Neural crest cell (in vitro differentiated cells): ENCODE data around the gene LIPT1. TPM values are rescaled to one million over a fixed set of nuclear protein-coding genes. Genes with fewer than 3 reads are reported as not detected.
"Not testable (repeated sequence)": the region's sequence is repeated elsewhere in the genome, so short reads cannot be mapped to it uniquely, and the experiment has no call there.

Experiments used
- DNase-seq: peaks from one replicate; pipeline ENCODE4 v3.0.0; 2021; ENCODE audit warnings: low read depth, mixed read lengths, low spot score
- H3K27ac Mint-ChIP-seq: one replicate; pipeline ENCODE4 v1.8.0; 2021; ENCODE audit warnings: mild to moderate bottlenecking, mixed read lengths; ENCODE audit not compliant: unreplicated experiment
- H3K27me3 Mint-ChIP-seq: 2 replicates; pipeline ENCODE4 v1.8.0; 2021; ENCODE audit warnings: low read depth, mild to moderate bottlenecking, mixed read lengths
- H3K36me3 Mint-ChIP-seq: 2 replicates; pipeline ENCODE4 v1.8.0; 2021; ENCODE audit warnings: low read depth, mild to moderate bottlenecking, mixed read lengths
- H3K4me1 Mint-ChIP-seq: 2 replicates; pipeline ENCODE4 v1.8.0; 2021; ENCODE audit warnings: mixed read lengths
- H3K4me3 Mint-ChIP-seq: one replicate; pipeline ENCODE4 v1.8.0; 2021; ENCODE audit warnings: mild to moderate bottlenecking, mixed read lengths
- H3K9me3 Mint-ChIP-seq: 2 replicates; pipeline ENCODE4 v1.8.0; 2021; ENCODE audit warnings: mixed read lengths
- CTCF ChIP-seq: fragments of 200-600 bp; sonication (generic); conservative IDR thresholded peaks from 2 replicates; pipeline ENCODE4 v1.5.0; 2021; ENCODE audit warnings: antibody characterized with exemption, mild to moderate bottlenecking
- total RNA-seq: library from RNA; stranded (reverse); gene quantifications from 2 replicates; pipeline ENCODE4 v1.2.1, GENCODE V29; 2021

LIPT1 gene
- total RNA-seq, 1 donor from 2014 or later = 6.8 TPM

DNA sequence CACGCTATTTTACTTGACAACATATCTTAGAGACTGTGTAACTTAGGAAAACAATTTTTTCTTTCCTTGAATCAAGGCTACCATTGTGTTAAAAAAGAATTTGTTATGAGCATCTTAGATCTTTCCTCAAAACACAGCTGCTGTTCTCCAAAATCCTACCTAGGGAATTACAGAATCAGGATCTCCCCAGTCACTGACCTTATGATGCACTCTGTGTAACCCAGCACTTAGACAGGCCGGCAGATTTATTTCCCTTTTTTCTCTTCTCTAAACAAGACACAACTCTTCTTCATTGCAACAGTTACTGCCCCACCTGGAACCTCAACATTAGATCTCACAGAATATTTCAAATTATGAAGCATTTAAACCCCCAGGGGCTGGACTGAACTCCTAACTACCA lies 26.8 kb upstream of the LIPT1 start:
- Mint-ChIP-seq H3K27ac (no peak overlapping the region), H3K4me3 (no peak overlapping the region), H3K4me1 (peaks cover 4% of the 10 kb centered on the region), H3K36me3 (peaks cover 46% of the 10 kb centered on the region), H3K9me3 (peaks cover 31% of the 10 kb centered on the region), H3K27me3 (no peaks in the 10 kb centered on the region)
- DNase-seq = no peak
- no peak for TF ChIP-seq CTCF

DNA sequence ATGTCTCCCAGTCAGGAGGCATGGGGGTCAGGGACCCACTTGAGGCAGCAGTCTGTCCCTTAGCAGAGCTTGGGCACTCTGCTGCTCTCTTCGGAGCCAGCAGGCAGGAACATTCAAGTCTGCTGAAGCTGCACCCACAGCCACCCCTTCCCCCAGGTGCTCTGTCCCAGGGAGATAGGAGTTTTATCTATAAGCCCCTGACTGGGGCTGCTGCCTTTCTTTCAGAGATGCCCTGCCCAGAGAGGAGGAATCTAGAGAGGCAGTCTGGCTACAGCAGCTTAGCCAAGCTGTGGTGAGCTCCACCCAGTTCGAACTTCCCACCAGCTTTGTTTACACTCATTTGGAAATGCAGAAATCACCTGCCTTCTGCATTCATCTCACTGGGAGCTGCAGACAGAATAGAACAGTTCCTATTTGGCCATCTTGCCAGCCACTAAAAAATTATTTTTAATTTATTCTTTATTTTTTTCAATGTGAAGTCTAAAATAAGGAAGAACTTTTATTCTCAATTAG lies 19.7 kb upstream of the LIPT1 start:
- not testable (repeated sequence) for H3K27me3 Mint-ChIP-seq, H3K4me3 Mint-ChIP-seq, H3K4me1 Mint-ChIP-seq, DNase-seq, H3K27ac Mint-ChIP-seq
- peaks cover 25% of the 10 kb centered on the region for H3K9me3 Mint-ChIP-seq
- H3K36me3 Mint-ChIP-seq = peaks cover 36% of the 10 kb centered on the region

GRCh38 chr2:99139003-99139402 lies 15.8 kb upstream of the LIPT1 start:
- H3K4me3 Mint-ChIP-seq = peak overlapping the region; percentile 39
- H3K4me1 Mint-ChIP-seq = peaks cover 18% of the 10 kb centered on the region
- no peak overlapping the region for H3K27ac Mint-ChIP-seq
- peaks cover 23% of the 10 kb centered on the region for H3K27me3 Mint-ChIP-seq
- H3K36me3 Mint-ChIP-seq = peaks cover 14% of the 10 kb centered on the region
- H3K9me3 Mint-ChIP-seq = peaks cover 3% of the 10 kb centered on the region
- DNase-seq = no peak
- TF ChIP-seq CTCF = no peak

- no peaks in the 10 kb centered on the region for H3K9me3 Mint-ChIP-seq
Measured at GRCh38 chr2:99140056-99140859, 14.5 kb upstream of the LIPT1 start.

DNA sequence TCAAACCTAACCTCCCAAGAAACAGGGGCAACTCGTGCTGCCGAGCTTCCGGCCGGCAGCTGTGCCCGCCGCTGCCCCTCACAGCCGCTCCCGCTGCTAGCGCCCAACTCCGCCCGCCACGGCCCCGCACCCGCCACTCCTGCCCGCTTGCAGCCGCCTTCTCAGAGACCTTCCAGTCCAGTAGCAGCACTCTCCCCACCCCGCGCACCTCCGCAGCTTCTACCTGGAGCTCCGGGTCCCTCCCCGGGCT lies 14.0 kb upstream of the LIPT1 start:
- peaks cover 23% of the 10 kb centered on the region for H3K27me3 Mint-ChIP-seq
- H3K4me3 Mint-ChIP-seq = peak overlapping the region; percentile 97
- TF ChIP-seq CTCF = no peak
- H3K9me3 Mint-ChIP-seq = no peaks in the 10 kb centered on the region
- H3K36me3 Mint-ChIP-seq = peaks cover 4% of the 10 kb centered on the region
- peaks cover 18% of the 10 kb centered on the region for H3K4me1 Mint-ChIP-seq
- no peak for DNase-seq
- H3K27ac Mint-ChIP-seq = peak overlapping the region; percentile 96

More at GRCh38 chr2:99140056-99140859, 14.5 kb upstream of the LIPT1 start:
- peaks cover 4% of the 10 kb centered on the region for H3K36me3 Mint-ChIP-seq
- H3K4me1 Mint-ChIP-seq = peaks cover 18% of the 10 kb centered on the region
- no peak for DNase-seq
- H3K27ac Mint-ChIP-seq = peak overlapping the region; percentile 96
- TF ChIP-seq CTCF = no peak
- peak overlapping the region; percentile 97 for H3K4me3 Mint-ChIP-seq
- H3K27me3 Mint-ChIP-seq = peaks cover 23% of the 10 kb centered on the region
